Hepatocyte (in vitro differentiated cells): ENCODE data around the gene PHACTR1.

Source experiments
- CTCF ChIP-seq: fragments of 200-600 bp; sonication (generic); IDR thresholded peaks from 2 replicates; pipeline ENCODE4 v1.5.1; 2016; ENCODE audit warnings: antibody characterized with exemption, mild to moderate bottlenecking; ENCODE audit not compliant: poor library complexity
- EZH2 ChIP-seq: fragments of 200-600 bp; sonication (generic); IDR thresholded peaks from 2 replicates; pipeline ENCODE4 v1.6.1; 2016; ENCODE audit warnings: antibody characterized with exemption, mild to moderate bottlenecking, borderline replicate concordance

GRCh38 chr6:12984776-12985175, 268.2 kb downstream of the PHACTR1 start:
- TF ChIP-seq CTCF (no peak), EZH2 (no peak)
